Heart left ventricle (tissue), 16 donors: ENCODE data around the gene ABHD18. TPM values are rescaled to one million over a fixed set of nuclear protein-coding genes. Genes with fewer than 3 reads are reported as not detected.

Source experiments
- ATAC-seq, 4 donors: fragments of 200-7000 bp; cut with Tn5 transposase; one replicate each; pipeline ENCODE4 v1.9.1; 2020 to 2022; ENCODE audit warnings: moderate library complexity in 4 of 4, mild to moderate bottlenecking in 3 of 4, moderate number of reproducible peaks in 1 of 4
- DNase-seq, 5 donors: peaks; one replicate each; pipeline ENCODE4 v3.0.0-alpha.2; 2020
- H3K27ac ChIP-seq, 12 donors: fragments of 200-600 bp; sonication (generic) in 4 of 12; one replicate each; pipeline versions ENCODE4 v1.5.0 to v1.8.0; 2016 to 2022; ENCODE audit warnings: mild to moderate bottlenecking in 2 of 12
- H3K27me3 ChIP-seq, 9 donors: fragments of 200-600 bp; sonication (generic) in 2 of 9; one replicate each; pipeline versions ENCODE4 v1.5.1 to v1.8.0; 2016 to 2022; ENCODE audit warnings: mild to moderate bottlenecking in 3 of 9
- H3K36me3 ChIP-seq, 9 donors: fragments of 200-600 bp; sonication (generic) in 2 of 9; one replicate each; pipeline versions ENCODE4 v1.5.0 to v1.8.0; 2018 to 2022; ENCODE audit warnings: mild to moderate bottlenecking in 2 of 9
- H3K4me1 ChIP-seq, 12 donors: fragments of 200-600 bp; sonication (generic) in 4 of 12; one replicate each; pipeline versions ENCODE4 v1.5.0 to v1.8.0; 2016 to 2022; ENCODE audit warnings: mild to moderate bottlenecking in 3 of 12
- H3K4me3 ChIP-seq, 12 donors: fragments of 200-600 bp; sonication (generic) in 4 of 12; one replicate each; pipeline versions ENCODE4 v1.5.0 to v1.8.0; 2017 to 2022; ENCODE audit warnings: mild to moderate bottlenecking in 9 of 12, moderate library complexity in 4 of 12
- H3K9me3 ChIP-seq, 12 donors: fragments of 200-600 bp; sonication (generic) in 4 of 12; one replicate each; pipeline versions ENCODE4 v1.5.0 to v1.8.0; 2016 to 2022; ENCODE audit warnings: mild to moderate bottlenecking in 1 of 12
- CTCF ChIP-seq, 12 donors: fragments of 200-600 bp; sonication (generic) in 4 of 12; IDR thresholded peaks; one replicate each; pipeline versions ENCODE4 v1.5.0 to v1.8.0; 2018 to 2022; ENCODE audit warnings: antibody characterized with exemption in 12 of 12, mild to moderate bottlenecking in 5 of 12
- POLR2A ChIP-seq, 2 donors: fragments of 450-650 bp; IDR thresholded peaks; one replicate each; pipeline ENCODE4 v1.6.1; 2017; ENCODE audit warnings: antibody characterized with exemption in 2 of 2, mild to moderate bottlenecking in 2 of 2, moderate library complexity in 2 of 2
- WGBS, 4 donors: extraction: QIAGEN DNeasy Blood & Tissue Kit in 2 of 4; methylation state at CpG; one replicate each; pipeline versions ENCODE4 v1.1.5 to v1.1.7; 2013 to 2018; 5-methylcytosine and 5-hydroxymethylcytosine counted together
- intact Hi-C, 10 donors: fragments of 100-400 bp; cut with DNase I; formaldehyde crosslinking; loops; one replicate each; pipeline versions ENCODE4 v1.11.1 to v1.14.2; 2022
- long read RNA-seq, 3 donors: library from polyadenylated mRNA; unstranded; transcript quantifications; one replicate each; pipeline ENCODE4 v2.0.0, GENCODE V29; 2020 to 2021
- polyA plus RNA-seq, 2 donors: library from polyadenylated mRNA; stranded (reverse); fragments of 200-250 nt; gene quantifications; one replicate each; pipeline ENCODE4 v1.2.3, GENCODE V29; 2013
- total RNA-seq, 9 donors: library from RNA; depleted of rRNA in 2 of 9; stranded (reverse); fragments of >200 nt in 2 of 9; fragmentation: NEBNext Ultra II Directional in 3 of 9; extraction: Animal tissue kit (Norgen Biotek cat#: 25700) in 3 of 9; gene quantifications; one replicate each; pipeline versions ENCODE4 v1.1.0 to v1.2.4, GENCODE V29; 2016 to 2023
- donor health status: ischemic (EF 13 %, LVEDD 7.1; RV severe dilation, severe dysfunction).
- donor health status: healthy with polysubstance abuse.
- donor health status: DM: no; HTN: yes; CAD: no.
- donor health status: DM: no; HTN: no; CAD: no.
- donor health status: ischemic (EF 25% LVEDD 6.9; RV normal size, moderate dysfunction).
- donor health status: ischemic (EF 25% LVEDD 5.7; RV mildly dilated, moderate dysfunction).
- donor health status: healthy.
- donor health status: DM: yes; HTN: yes; CAD: no.
- donor health status: ischemic (EF 35%, LVEDD 5.7; RV mildly dilated, moderate dysfunction).
- donor health status: nonischemic (EF 11% LVEDD 7.7; RV severe dilation, severe dysfunction).
- donor health status: DM: yes; HTN: yes; CAD: no.
- donor health status: PGD.
- donor health status: ischemic (EF 29% LVEDD 5.4; RV normal size, mild dysfunction).
- donor health status: nonischemic (EF 23%, LVEDD 6.1; RV moderate dilation, normal function).

Gene ABHD18
- 10 to 100 TPM in 7 of 9 donors, 1 to 10 TPM in 2; 6.3 to 56.3 (median 21.0) TPM for total RNA-seq
- polyA plus RNA-seq: 10 to 100 TPM in 1 of 2 donors, 1 to 10 TPM in 1; 3.8 to 10.3 TPM
- long read RNA-seq, donor 1, full-length matches to known transcripts: 13 of 24 reads
- long read RNA-seq, donor 1, partial matches to known transcripts: 6 of 24 reads
- long read RNA-seq, donor 1, other reads (novel, unspliced or antisense): 5 of 24 reads
- long read RNA-seq, donor 2, full-length matches to known transcripts: 38 of 65 reads
- long read RNA-seq, donor 2, partial matches to known transcripts: 11 of 65 reads
- long read RNA-seq, donor 2, other reads (novel, unspliced or antisense): 16 of 65 reads
- long read RNA-seq, donor 3, full-length matches to known transcripts: 6 of 12 reads
- long read RNA-seq, donor 3, partial matches to known transcripts: 1 of 12 reads
- long read RNA-seq, donor 3, other reads (novel, unspliced or antisense): 5 of 12 reads

- peak within 1 kb of the TSS; percentile 85 to 97 (median 94) for H3K27ac ChIP-seq
- DNase-seq (peak; percentile 98 to 100 (median 100)), ATAC-seq (peak; percentile 95 to 99 (median 98))
- H3K36me3 ChIP-seq: no peaks in the 10 kb centered on the region
- no peaks in the 10 kb centered on the region for H3K27me3 ChIP-seq
- TF ChIP-seq CTCF (IDR thresholded peaks at IDR 0.05) (peak in 11 of 12 donors; percentile 8 to 60 (median 47)), POLR2A (IDR thresholded peaks at IDR 0.05) (peak in 1 of 2 donors; percentile 70)
- 0 to 1% (median 1%) methylated on average over 34 to 69 of the region's 69 CpGs for WGBS, 4 donors
- H3K4me3 ChIP-seq: peak within 1 kb of the TSS; percentile 73 to 94 (median 80)
- intact Hi-C loops: loop anchor here in 6 of 10 donors (2.0 to 10.0 kb wide), 6 partner anchors 80 to 182 kb away; partner anchors contain the start of genes HSPA4L (in 4 of the 6), PLK4 (in 4 of the 6) and LARP1B (in 1 of the 6)
- H3K4me1 ChIP-seq: peaks cover 0 to 46% (median 16%) of the 10 kb centered on the region in 12 donors
- H3K9me3 ChIP-seq: no peaks in the 10 kb centered on the region
Measured at GRCh38 chr4:127965062-127965802, at the start of gene ABHD18, which contains the start of gene MFSD8. Gene ABHD18, plus strand, starts transcription at chr4:127965406. Its CDS starts 17,550 bp downstream, at chr4:127982956. Gene MFSD8, minus strand, starts transcription at chr4:127965173. Its CDS starts 40 bp downstream, at chr4:127965133.

GRCh38 chr4:127916512-127916911 lies 48.7 kb upstream of the ABHD18 start:
- WGBS, 4 donors: 92 to 97% (median 94%) methylated on average over 3 of the region's 3 CpGs
- ATAC-seq: no peak
- H3K4me1 ChIP-seq: peaks cover 0 to 10% (median 0%) of the 10 kb centered on the region in 12 donors
- intact Hi-C loops: no loop called here
- H3K27ac ChIP-seq: no peak overlapping the region
- H3K4me3 ChIP-seq: no peak overlapping the region
- no peak for DNase-seq
- no peaks in the 10 kb centered on the region for H3K27me3 ChIP-seq
- TF ChIP-seq CTCF (IDR thresholded peaks at IDR 0.05): no peak
- TF ChIP-seq POLR2A (IDR thresholded peaks at IDR 0.05): no peak
- peaks cover 0 to 5% (median 0%) of the 10 kb centered on the region in 12 donors for H3K9me3 ChIP-seq
- H3K36me3 ChIP-seq: peaks cover 0 to 43% (median 34%) of the 10 kb centered on the region in 9 donors

- peak; percentile 71 to 93 (median 84) for ATAC-seq
- H3K36me3 ChIP-seq: peaks cover 0 to 50% (median 41%) of the 10 kb centered on the region in 9 donors
Measured at GRCh38 chr4:127917151-127917550, 48.1 kb upstream of the ABHD18 start.

More at GRCh38 chr4:127917151-127917550, 48.1 kb upstream of the ABHD18 start:
- Histone ChIP-seq H3K4me3 (no peak overlapping the region), H3K27me3 (no peaks in the 10 kb centered on the region), H3K27ac (peak overlapping the region in 1 of 12 donors; percentile 47), H3K9me3 (no peaks in the 10 kb centered on the region), H3K4me1 (peaks cover 0 to 10% (median 0%) of the 10 kb centered on the region in 12 donors)
- TF ChIP-seq CTCF (IDR thresholded peaks at IDR 0.05): no peak
- no peak for TF ChIP-seq POLR2A (IDR thresholded peaks at IDR 0.05)
- no peak for DNase-seq
- intact Hi-C loops: no loop called here
